HCT116 (cell line): ENCODE results near the gene ZFX.

Source experiments
- EZH2 ChIP-seq: fragments of 200-600 bp; sonication (generic); IDR thresholded peaks from 2 replicates; pipeline ENCODE4 v1.6.1; 2017; ENCODE audit warnings: antibody characterized with exemption, mixed run types
- EZH2phosphoT487 ChIP-seq: fragments of 200-600 bp; IDR thresholded peaks from 2 replicates; pipeline ENCODE4 v1.6.1; 2018; ENCODE audit warnings: antibody characterized with exemption, borderline replicate concordance
- RAD21 ChIP-seq: IDR thresholded peaks from 2 replicates; pipeline ENCODE4 v1.6.1; 2012; ENCODE audit warnings: low read depth, mild to moderate bottlenecking
- TF ChIP-seq, protein P1 (sequence below), 3 experiments: fragments of 200-600 bp in 1 of 3; sonication (generic) in 1 of 3; IDR thresholded peaks in 2 of 3; conservative IDR thresholded peaks in 1 of 3; 2 replicates each; pipeline ENCODE4 v1.5.1; 2012 to 2017; ENCODE audit warnings: low read depth in 2 of 3, low read length in 2 of 3, antibody characterized with exemption in 1 of 3, borderline replicate concordance in 1 of 3, control low read depth in 1 of 3, mild to moderate bottlenecking in 1 of 3, mixed read lengths in 1 of 3, mixed run types in 1 of 3, moderate library complexity in 1 of 3; ENCODE audit not compliant: insufficient read depth in 1 of 3

DNA sequence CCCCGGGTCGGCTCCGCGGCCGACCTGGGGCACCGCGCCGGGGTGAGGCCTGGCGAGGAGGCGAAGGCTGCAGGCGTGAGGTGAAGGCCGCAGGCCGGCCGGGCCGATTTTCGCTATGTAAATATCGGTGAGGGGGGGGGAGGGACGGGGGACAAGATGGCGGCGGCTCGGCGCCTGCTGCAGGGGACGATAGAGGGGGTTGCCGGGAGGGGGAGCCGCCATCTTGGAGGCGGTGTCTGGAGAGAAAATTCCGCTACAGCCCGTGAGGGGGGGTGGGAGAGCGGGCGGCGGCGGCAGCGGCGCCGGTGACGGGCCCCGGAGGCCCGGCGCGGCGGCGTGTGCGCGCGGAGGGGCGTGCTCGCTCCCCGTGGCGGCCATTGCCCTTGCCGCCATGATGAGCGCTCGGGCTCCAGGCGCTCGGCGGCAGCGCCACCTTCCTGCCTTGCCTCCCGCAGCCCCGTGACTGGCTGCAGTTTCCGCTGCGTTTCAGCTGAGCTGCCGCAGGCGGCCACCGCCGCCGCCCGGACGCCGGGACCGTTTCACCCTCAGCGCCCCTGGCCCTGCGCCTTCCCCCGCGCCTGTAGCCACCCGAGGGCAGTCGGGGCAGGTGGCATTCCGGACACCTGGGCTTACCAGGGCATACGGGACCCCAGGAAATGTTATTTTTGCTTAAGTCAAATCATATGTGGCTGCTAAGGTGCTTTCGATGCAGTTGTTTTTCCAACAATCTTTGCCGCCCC is 692 bp downstream of the ZFX start:
- TF ChIP-seq, protein P1, sequence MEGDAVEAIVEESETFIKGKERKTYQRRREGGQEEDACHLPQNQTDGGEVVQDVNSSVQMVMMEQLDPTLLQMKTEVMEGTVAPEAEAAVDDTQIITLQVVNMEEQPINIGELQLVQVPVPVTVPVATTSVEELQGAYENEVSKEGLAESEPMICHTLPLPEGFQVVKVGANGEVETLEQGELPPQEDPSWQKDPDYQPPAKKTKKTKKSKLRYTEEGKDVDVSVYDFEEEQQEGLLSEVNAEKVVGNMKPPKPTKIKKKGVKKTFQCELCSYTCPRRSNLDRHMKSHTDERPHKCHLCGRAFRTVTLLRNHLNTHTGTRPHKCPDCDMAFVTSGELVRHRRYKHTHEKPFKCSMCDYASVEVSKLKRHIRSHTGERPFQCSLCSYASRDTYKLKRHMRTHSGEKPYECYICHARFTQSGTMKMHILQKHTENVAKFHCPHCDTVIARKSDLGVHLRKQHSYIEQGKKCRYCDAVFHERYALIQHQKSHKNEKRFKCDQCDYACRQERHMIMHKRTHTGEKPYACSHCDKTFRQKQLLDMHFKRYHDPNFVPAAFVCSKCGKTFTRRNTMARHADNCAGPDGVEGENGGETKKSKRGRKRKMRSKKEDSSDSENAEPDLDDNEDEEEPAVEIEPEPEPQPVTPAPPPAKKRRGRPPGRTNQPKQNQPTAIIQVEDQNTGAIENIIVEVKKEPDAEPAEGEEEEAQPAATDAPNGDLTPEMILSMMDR (IDR thresholded peaks at IDR 0.05 in 2 of 3, conservative IDR thresholded peaks at IDR 0.05 in 1 of 3; ENCODE audit: borderline replicate concordance in 1 of 3, insufficient read depth in 1 of 3, low read depth in 2 of 3, low read length in 2 of 3), result peak in 1 of 3 experiments; percentile 1; a peak in 1 of 6 replicates
- TF ChIP-seq EZH2phosphoT487 (no peak), RAD21 (peak; percentile 29; the same call in 1 of the 2 replicates), EZH2 (no peak)
